Adipose tissue (tissue), 3 donors: ENCODE data around the gene SLC17A8. TPM values are rescaled to one million over a fixed set of nuclear protein-coding genes. Genes with fewer than 3 reads are reported as not detected.
"Not testable (repeated sequence)": the region's sequence is repeated elsewhere in the genome, so short reads cannot be mapped to it uniquely, and the experiment has no call there.

ENCODE experiments used
- H3K27ac ChIP-seq: one replicate; pipeline ENCODE4 v1.5.1; 2013; ENCODE audit warnings: low read depth, low read length
- WGBS, 3 donors: extraction: QIAGEN DNeasy Blood & Tissue Kit; methylation state at CpG; one replicate each; pipeline ENCODE4 v1.1.7; 2013; 5-methylcytosine and 5-hydroxymethylcytosine counted together
- polyA plus RNA-seq, 3 donors: library from polyadenylated mRNA; stranded (reverse); fragments of 200-250 nt; gene quantifications; one replicate each; pipeline ENCODE4 v1.2.3, GENCODE V29; 2013
- donor health status: healthy with polysubstance abuse.
- donor health status: Bipolar disorder and iron deficiency.
- donor health status: healthy.

Gene SLC17A8
- polyA plus RNA-seq, 3 donors = 0.01 TPM; not detected in 2

DNA sequence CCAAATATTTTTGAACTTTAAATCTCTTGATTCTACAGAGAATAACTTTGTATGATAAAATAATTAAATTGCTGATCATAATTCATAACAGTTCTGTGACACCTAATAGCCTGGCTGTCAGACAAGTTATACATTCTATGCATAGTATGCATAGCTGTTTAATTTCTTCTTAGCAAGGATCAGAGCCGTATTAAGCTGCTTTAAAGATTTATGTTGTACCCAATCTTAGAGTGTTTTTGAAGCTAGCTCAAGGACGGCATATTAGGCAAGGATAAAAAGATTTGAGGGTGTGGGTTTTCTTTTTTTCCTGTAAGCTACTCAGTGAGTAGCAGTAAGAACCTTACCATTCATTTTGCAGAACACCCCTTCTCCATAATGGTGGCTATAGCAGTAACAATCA is 45.9 kb downstream of the SLC17A8 start:
- 57 to 70% (median 68%) methylated on average over 2 of the region's 2 CpGs for WGBS, 3 donors
- H3K27ac ChIP-seq = no peak overlapping the region

DNA sequence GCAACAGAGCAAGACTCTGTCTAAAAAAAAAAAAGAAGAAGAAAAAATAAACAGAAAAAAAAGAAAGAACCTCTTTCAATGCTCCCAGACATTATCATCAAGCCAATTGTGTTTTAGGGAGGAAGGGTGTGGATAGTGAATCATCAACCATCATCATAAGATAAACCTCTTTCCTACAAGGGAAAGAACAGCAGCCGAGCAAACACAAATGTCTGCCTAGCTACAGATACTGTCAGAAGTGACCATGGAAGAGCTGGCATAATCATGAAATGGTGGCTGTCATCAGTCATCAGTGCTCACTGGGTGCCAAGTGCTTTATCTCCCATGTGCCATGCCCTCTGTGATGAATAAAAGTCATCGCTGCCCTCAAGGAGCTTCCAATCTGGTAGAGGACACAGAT is 46.6 kb downstream of the SLC17A8 start:
- H3K27ac ChIP-seq = no peak overlapping the region
- WGBS, 3 donors = 77 to 96% (median 81%) methylated on average over 2 of the region's 2 CpGs

DNA sequence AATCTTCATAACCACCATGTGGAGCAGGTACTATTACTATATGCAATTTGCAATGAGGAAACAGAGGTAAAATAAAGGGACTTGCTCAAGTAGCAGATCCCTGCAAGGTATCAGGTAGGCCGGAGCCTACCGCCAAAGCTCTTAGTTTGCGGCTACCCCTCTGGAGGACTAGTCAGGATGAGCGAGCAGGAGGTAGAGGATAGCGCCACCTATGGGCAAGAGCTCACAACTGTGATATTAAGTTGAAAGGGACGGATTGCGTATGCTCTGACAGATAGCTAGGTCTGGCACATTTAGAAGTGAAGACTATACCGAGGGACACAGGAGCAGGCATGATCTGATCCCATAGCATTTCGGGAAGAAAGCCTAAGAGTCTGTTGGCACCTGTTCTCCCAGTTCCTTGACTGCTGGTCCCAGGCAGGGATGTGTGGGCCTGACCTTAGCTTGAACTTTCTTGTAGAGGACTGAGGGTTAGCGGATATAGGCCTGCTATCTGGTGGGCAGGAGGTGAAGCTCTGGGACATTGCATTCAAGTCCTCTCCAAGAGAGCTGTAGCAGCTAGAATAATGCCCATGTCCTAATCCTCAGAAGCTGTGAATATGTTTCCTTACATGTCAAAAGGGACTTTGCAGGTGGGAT is 48.0 kb downstream of the SLC17A8 start:
- no peak overlapping the region for H3K27ac ChIP-seq
- 42 to 62% (median 57%) methylated on average over 10 of the region's 10 CpGs for WGBS, 3 donors

DNA sequence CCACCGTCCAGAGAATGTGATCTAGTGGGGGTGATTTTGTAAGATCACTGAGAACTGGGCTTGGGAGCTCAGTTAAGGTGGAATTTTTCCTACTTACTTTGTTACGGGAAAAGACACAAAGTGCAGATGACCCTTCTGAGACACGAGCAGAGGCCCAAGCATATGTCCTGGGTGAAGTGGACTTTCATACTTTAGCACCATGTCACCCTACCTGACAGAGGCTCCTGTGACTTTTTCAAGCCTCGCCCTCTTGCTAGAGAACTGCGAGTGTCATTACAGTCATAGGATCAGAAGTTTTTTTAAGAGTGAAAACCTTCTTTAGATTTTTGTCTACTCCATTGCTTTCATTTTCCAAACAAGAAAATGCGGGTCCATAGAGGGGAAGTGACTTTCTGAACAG is 56.1 kb downstream of the SLC17A8 start:
- WGBS, 3 donors = 85 to 92% (median 86%) methylated on average over 6 of the region's 6 CpGs

DNA sequence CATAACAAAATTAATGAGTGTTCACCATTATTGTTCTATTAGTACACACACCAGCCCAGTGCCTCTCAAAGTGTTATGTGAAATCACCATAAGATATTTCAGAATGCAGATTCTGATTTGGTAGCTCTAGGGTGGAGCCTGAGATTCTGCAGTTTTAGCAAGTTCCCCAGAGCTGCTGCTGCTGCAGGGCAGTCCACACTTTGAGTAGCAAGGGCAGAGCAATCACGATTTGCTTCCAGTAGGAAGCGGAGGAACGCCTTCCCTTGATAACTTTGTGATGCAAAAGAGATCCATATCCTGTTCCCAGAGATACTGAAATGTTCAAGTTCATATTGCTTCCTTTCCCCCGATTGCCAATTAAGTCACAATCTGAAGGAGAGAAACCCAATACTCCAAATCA is 57.9 kb downstream of the SLC17A8 start:
- WGBS, 3 donors = 62 to 64% (median 64%) methylated on average over 4 of the region's 4 CpGs
- H3K27ac ChIP-seq = no peak overlapping the region

More for the DNA sequence above, 56.1 kb downstream of the SLC17A8 start:
- H3K27ac ChIP-seq = no peak overlapping the region

DNA sequence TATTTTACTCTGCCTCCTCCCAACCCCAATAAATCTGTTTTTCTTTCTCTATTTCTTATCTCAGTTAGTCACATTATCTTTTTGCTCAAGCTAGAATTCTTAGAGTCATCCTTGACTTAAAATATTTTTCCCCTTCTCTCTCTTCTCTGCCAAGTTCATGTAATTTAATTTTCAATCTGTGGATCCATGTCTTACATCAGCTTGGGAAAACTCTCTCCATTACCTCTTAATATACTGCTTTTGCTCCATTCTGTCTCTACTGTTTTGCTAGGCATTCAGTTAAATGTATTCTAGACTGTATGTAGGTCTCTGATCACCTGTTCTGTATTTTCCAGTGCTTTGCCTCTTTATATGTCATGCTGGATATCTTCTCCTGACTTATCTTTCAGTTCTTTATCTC is 65.8 kb downstream of the SLC17A8 start:
- no peak overlapping the region for H3K27ac ChIP-seq

DNA sequence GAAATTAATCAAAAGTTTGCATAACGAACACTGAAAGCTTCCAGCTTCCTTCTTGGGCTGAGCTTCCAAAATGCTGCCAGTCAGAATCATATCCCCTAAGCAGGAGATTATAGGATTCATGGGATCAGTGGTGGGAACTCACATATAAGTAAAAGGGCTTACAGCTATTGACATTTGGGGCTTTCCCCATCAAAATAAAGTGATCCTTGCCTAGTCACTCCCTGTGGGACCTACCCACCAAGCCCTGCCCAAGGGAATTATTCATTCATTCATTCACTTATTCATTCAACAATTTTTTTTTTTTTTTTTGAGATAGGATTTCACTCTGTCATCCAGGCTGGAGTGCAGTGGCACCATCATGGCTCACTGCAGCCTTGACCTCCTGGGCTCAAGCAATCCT is 69.3 kb downstream of the SLC17A8 start:
- 17 to 22% (median 22%) methylated on average over 1 of the region's 1 CpG for WGBS, 3 donors
- H3K27ac ChIP-seq = no peak overlapping the region

DNA sequence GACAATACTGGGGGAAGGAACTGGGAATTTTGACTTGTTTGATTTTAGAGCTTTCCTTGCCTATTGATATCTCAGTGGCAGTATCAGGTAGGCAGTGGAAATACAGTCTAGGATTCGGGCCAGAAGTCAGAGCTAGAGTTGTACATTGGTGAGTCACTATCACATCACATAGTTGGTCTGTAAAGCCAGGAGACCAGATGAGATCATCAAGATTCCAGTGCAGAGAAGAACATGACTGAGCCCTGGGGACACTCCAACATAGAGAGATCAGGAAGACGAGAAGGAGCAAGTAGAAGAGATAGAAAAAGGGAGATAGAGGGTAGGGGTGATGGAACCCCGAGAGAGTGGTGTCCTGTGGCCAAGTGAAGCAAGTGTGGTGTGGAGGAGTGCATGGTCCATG is 70.2 kb downstream of the SLC17A8 start:
- 66 to 75% (median 70%) methylated on average over 3 of the region's 3 CpGs for WGBS, 3 donors
- H3K27ac ChIP-seq = no peak overlapping the region

DNA sequence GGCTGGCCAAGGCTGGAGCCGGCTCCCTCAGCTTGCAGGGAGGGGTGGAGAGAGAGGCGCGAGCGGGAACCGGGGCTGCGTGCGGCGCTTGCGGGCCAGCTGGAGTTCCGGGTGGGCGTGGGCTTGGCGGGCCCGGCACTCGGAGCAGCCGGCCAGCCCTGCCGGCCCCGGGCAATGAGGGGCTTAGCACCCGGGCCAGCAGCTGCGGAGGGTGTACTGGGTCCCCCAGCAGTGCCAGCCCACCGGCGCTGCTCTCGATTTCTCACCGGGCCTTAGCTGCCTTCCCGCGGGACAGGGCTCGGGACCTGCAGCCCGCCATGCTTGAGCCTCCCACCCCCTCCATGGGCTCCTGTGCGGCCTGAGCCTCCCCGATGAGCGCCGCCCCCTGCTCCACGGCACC is 73.4 kb downstream of the SLC17A8 start:
- not testable (repeated sequence) for H3K27ac ChIP-seq
- WGBS, 3 donors = 92 to 98% (median 92%) methylated on average over 11 to 32 of the region's 32 CpGs

DNA sequence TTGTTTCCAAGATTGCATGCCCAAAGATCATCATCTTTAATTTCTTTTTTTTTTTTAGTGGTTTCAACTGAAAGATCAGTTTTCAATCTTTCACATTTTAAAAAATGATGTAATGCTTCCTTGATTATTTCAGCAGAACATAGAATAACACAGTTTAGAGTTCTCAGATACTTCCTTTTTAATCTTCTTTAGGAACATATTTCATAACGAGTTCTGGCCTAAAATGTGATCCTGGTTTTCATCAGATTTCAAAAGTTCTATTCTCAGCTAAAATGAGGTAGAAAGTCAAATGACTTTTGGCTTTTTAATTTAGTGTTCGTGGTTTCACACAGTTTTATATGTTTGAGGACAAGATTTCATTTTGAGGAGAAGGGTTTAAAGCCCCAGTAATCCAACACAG is 76.8 kb downstream of the SLC17A8 start:
- H3K27ac ChIP-seq = no peak overlapping the region
- WGBS, 3 donors = 17 to 73% (median 24%) methylated on average over 2 of the region's 2 CpGs

DNA sequence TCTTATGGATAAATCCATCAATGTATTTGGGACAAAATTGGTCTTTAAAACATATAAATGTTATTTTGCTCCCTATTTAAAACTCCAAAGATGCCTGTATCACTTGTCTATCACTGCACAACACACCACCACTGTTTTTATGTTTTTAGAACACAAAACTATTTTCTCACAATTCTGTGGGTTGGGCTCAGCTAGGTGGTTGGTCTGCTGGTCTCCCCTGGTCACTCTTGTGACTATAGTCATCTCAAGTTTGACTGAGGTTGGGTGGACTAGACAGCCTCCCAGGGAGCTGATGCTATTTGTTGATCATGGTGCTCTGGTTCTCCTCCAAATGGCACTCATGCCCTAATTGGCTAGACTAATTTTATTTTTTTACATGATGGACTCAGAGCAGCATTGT is 77.3 kb downstream of the SLC17A8 start:
- no peak overlapping the region for H3K27ac ChIP-seq

DNA sequence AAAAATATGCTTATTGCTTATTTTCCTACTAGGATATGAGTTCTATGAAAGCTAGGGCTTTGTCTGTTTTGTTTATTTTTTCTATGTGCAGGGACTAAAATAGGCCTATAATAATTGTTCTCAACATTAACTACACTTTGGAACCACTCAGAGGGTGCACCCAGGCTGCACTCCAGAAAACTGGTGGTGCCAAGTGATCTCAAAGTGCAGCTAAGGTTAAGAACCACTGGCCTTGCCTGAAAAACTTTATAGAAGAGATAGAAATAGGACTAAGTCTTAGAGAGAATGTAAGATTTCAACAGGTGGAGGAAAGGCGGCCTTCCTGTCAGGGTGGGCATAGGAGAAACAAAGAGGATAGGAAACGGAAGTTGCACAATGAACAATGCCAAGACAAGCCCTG is 79.1 kb downstream of the SLC17A8 start:
- WGBS, 3 donors = 29 to 91% (median 40%) methylated on average over 2 of the region's 2 CpGs

DNA sequence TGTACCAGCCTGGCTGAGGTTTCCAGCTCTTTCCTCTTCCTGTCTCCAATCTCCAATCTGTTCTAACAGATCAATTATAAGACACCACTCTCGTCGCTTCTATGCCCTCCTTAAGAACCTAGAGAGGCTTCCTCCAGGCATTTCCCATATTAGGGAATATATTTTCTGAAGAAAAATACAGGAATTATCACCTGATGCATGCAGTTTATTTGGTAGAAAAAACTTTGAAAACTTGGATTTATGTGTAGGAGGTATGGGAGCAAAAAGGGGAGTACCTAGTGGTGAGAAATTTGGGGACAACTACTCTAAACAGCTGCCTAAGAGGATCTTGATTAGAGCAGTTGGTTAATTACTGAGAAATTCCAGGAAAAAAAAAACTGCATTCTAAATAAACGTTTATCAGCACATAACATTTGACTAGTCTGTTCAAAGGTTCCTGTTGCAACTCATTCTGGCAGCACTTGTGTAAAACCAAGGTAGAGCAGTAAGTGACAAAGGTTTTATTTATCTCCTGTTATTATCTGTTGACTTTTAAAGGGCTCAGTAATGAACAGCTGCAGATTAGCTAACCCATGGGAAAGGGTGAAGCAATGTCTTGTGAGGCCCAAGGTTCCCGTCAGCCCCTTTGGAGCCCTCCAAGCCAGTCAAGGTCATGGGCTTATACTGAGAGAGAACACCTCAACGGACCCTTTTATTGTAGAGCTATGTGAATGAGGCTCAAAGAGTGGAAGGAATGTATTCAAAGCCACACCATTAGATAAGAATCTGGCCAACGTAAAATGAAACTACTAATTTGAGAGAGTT is 80.4 kb downstream of the SLC17A8 start:
- WGBS, 3 donors = 34 to 47% (median 37%) methylated on average over 6 of the region's 6 CpGs
- H3K27ac ChIP-seq = no peak overlapping the region

More for the DNA sequence above, 79.1 kb downstream of the SLC17A8 start:
- H3K27ac ChIP-seq = no peak overlapping the region

DNA sequence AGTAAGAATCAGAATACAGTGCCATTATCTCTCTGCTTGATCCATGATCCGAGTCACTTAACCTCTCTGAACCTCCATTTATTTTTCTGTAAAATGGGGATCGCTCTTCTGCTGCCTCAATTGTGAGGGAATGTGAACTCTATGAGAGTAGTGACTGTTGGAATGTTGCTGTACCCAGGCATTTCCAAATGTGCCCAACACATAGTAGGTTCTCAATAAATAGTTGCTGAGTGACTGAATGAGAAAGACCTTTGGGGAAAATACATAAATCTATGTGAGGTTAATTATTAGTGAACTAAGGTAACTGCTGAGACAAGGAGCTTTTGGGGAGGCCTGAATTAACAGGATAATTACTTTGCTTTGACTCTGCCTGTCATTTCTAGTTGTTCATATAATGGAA is 82.9 kb downstream of the SLC17A8 start:
- WGBS, 3 donors = 88 to 90% (median 90%) methylated on average over 2 of the region's 2 CpGs
- no peak overlapping the region for H3K27ac ChIP-seq

DNA sequence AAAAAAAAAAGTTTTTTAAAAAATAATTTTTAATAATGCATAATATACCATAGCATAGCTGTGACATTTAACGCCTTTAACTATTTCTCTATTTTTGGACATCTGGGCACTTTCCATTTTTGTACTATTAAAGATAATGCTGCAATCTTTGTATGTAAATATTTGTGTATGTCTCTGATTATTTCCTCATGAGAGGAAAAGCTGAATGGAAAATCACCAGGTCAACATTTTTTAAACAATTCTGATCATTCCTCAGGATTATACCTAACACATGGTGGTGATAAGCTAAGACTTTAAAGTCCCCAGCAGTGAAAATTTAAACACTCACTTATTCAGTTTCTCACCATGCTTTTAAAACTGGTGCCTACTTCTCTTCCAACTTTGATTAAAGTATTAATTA is 85.5 kb downstream of the SLC17A8 start:
- H3K27ac ChIP-seq = no peak overlapping the region
- 48 to 91% (median 90%) methylated on average over 1 of the region's 1 CpG for WGBS, 3 donors

DNA sequence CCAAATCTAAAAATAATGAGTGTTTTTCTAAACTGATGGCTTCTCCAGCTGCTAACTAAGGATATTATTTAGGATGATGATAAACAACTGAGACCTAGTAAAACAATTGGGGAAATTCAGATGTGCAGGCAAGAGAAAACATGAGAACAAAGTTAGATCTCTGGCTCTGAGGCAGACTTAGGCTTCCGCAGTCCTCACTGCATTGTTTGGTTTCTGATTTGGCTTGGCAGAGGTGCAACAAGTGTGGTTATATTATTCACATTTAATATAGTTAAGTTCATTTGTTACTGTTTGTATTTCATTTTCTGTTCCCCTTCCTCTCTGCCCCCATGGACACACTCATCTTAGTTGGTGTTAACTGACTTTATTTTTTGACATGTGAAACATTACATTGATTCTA is 86.6 kb downstream of the SLC17A8 start:
- WGBS, 3 donors = 28 to 72% (median 63%) methylated on average over 1 of the region's 1 CpG

DNA sequence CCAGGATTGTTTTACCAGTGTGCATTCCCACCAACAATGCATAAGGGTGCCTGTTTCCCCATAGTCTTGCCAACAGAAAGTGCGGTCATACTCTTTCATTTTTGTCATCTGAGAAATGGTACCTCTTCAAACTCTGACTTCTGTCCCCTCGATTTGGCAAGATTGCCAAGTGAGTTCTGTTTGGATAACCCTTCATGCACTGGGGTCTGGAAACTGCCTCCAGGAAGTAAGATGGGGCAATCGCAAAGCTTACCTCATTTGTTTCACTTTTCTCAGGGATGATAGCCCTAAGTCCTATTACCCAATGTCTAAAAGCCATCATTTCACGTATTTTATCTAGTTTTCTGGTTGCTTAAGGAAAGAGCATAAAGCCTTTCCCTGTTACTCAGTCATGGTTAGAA is 88.2 kb downstream of the SLC17A8 start:
- no peak overlapping the region for H3K27ac ChIP-seq
- WGBS, 3 donors = 62 to 77% (median 65%) methylated on average over 4 of the region's 4 CpGs

More for the DNA sequence above, 86.6 kb downstream of the SLC17A8 start:
- H3K27ac ChIP-seq = no peak overlapping the region

DNA sequence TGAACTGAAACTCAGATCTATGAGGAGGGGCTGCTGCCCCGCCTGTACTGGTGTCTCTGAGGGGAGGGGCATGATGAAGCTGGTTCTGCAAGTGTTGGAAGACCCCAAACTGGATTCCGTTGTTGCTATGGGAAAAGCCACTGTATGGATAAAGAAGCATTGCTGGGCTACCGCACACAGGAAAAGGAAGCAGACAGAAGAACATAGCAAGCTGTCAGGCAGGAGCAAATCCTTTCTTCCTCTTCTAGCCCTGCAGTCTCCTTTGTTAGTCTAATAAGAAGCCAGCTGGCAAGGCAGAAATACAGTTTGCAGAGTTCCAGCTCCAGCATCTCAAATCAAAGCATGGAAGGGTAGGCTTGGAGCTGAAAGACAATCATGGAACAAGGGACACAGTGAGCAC is 90.5 kb downstream of the SLC17A8 start:
- 18 to 46% (median 30%) methylated on average over 3 of the region's 3 CpGs for whole genome bisulfite sequencing, 3 donors
- no peak overlapping the region for H3K27ac ChIP-seq

DNA sequence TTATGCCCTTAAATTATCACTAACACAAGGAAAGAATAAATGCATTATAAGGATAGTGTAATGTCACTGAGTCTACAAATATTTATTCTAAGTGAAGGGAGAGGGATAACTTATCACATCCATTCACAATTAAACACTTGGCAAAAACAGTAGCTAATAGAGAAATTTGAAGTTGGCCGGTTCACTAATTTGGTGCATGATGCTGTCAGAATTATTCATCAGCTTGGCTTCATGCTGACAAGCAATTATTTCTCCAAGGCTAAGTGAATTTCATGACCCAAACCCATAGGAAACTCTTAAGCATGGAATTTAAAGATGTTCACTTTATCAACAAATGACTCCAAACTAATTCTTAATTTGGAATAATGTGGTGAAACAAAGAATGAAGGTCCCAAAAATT is 91.8 kb downstream of the SLC17A8 start:
- WGBS, 3 donors = 61 to 78% (median 64%) methylated on average over 1 of the region's 1 CpG
- H3K27ac ChIP-seq = no peak overlapping the region

DNA sequence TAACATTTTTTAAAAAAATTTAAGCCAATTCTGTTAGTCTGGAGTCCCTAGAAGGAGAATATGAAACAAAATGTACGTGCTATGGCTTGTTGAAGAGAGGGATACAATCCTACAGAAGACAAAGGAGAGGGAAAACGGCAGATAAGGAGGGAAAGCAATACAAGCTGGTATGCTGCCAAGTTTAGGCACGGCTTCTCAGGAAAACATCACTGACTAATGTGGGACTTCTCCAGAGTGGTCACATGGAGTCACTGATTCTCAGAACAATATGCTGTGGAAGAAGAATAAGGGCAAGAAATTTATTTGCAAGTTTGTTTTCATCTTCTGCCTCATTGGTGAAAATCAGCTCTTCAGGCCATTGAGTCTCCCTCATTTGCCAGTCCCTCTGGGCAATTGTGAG is 93.9 kb downstream of the SLC17A8 start:
- 46 to 59% (median 59%) methylated on average over 3 of the region's 3 CpGs for WGBS, 3 donors
- no peak overlapping the region for H3K27ac ChIP-seq
